H1 (cell line): ENCODE data around the gene MAP7. TPM values are rescaled to one million over a fixed set of nuclear protein-coding genes. Genes with fewer than 3 reads are reported as not detected.
"Not testable (repeated sequence)": the region's sequence is repeated elsewhere in the genome, so short reads cannot be mapped to it uniquely, and the experiment has no call there.

Experiments used
- CTCF ChIA-PET: fragments of 300-600 bp; sonication (Branson Sonifier 250); formaldehyde crosslinking; loops from one replicate; lab custom pipeline; 2021; ENCODE audit not compliant: partially characterized antibody; lab: Charles Lee
- POLR2A ChIA-PET: fragments of 300-600 bp; sonication (Branson Sonifier 250); formaldehyde crosslinking; loops from one replicate; lab custom pipeline; 2021; ENCODE audit warnings: inconsistent platforms; ENCODE audit not compliant: partially characterized antibody; lab: Charles Lee
- DNase-seq, 2 experiments: peaks; one replicate each; pipeline versions ENCODE4 v3.0.0 to v3.0.0-alpha.2; 2010 to 2022; ENCODE audit warnings: low spot score in 2 of 2, low read depth in 1 of 2, mixed read lengths in 1 of 2
- FAIRE-seq: peaks from 2 replicates; lab custom pipeline; 2011; peaks lifted over from hg19 to GRCh38; lab: Jason Lieb, UNC
- H2AFZ ChIP-seq: 2 replicates; pipeline ENCODE4 v1.8.1; 2012; ENCODE audit warnings: low read length, inconsistent platforms
- H2AK5ac ChIP-seq: 2 replicates; pipeline ENCODE4 v1.6.1; 2013; ENCODE audit warnings: low read depth, low read length
- H2BK120ac ChIP-seq: replicated peaks from 2 replicates; pipeline ENCODE3; 2013; ENCODE audit warnings: low read depth, low read length, inconsistent platforms
- H2BK12ac ChIP-seq: 2 replicates; pipeline ENCODE4 v1.6.1; 2013; ENCODE audit warnings: low read depth, low read length
- H2BK15ac ChIP-seq: 2 replicates; pipeline ENCODE4 v1.6.1; 2013; ENCODE audit warnings: low read length
- H2BK20ac ChIP-seq: 2 replicates; pipeline ENCODE4 v1.6.1; 2013; ENCODE audit warnings: low read length
- H2BK5ac ChIP-seq: 2 replicates; pipeline ENCODE4 v1.6.1; 2013; ENCODE audit warnings: low read depth, low read length
- H3K14ac ChIP-seq: 2 replicates; pipeline ENCODE4 v1.6.1; 2013; ENCODE audit warnings: inconsistent platforms; ENCODE audit not compliant: insufficient read length
- H3K18ac ChIP-seq: 2 replicates; pipeline ENCODE4 v1.6.1; 2013; ENCODE audit warnings: low read length; ENCODE audit errors: extremely low read depth
- H3K23ac ChIP-seq: 2 replicates; pipeline ENCODE4 v1.6.1; 2013; ENCODE audit warnings: inconsistent platforms; ENCODE audit not compliant: insufficient read length
- H3K23me2 ChIP-seq: 2 replicates; pipeline ENCODE4 v1.6.1; 2013; ENCODE audit warnings: low read depth, low read length
- H3K27ac ChIP-seq: 2 replicates; pipeline ENCODE4 v1.6.1; 2011; ENCODE audit warnings: low read depth, low read length, inconsistent platforms
- H3K27me3 ChIP-seq, 4 experiments: replicated peaks in 1 of 4; 1 replicate in 1 of 4; 2 replicates in 3 of 4; pipeline versions ENCODE4 v1.6.1 to v1.8.1; 2011 to 2013; ENCODE audit warnings: low read length in 3 of 4, mild to moderate bottlenecking in 3 of 4, inconsistent platforms in 2 of 4, mixed read lengths in 2 of 4, moderate library complexity in 1 of 4; ENCODE audit not compliant: control insufficient read depth in 3 of 4, insufficient read depth in 3 of 4; ENCODE audit errors: extremely low read depth in 1 of 4
- H3K36me3 ChIP-seq, 4 experiments: 2 replicates each; pipeline versions ENCODE4 v1.6.1 to v1.8.1; 2011 to 2013; ENCODE audit warnings: mild to moderate bottlenecking in 4 of 4, low read length in 3 of 4, moderate library complexity in 2 of 4, control low read depth in 1 of 4, inconsistent platforms in 1 of 4; ENCODE audit not compliant: insufficient read depth in 4 of 4, control insufficient read depth in 2 of 4
- H3K4ac ChIP-seq: replicated peaks from 2 replicates; pipeline ENCODE3; 2013; ENCODE audit warnings: low read length, low read depth, mixed read lengths, inconsistent platforms; ENCODE audit not compliant: insufficient read length
- H3K4me1 ChIP-seq, 4 experiments: replicated peaks in 1 of 4; 1 replicate in 1 of 4; 2 replicates in 3 of 4; pipeline versions ENCODE4 v1.6.1 to v1.8.1; 2011 to 2013; ENCODE audit warnings: low read length in 3 of 4, inconsistent platforms in 2 of 4, mixed read lengths in 1 of 4; ENCODE audit not compliant: insufficient read depth in 4 of 4, control insufficient read depth in 3 of 4
- H3K4me2 ChIP-seq, 2 experiments: 2 replicates each; pipeline versions ENCODE4 v1.6.1 to v1.8.1; 2011 to 2013; ENCODE audit warnings: low read depth in 2 of 2, low read length in 2 of 2, control low read depth in 1 of 2, inconsistent platforms in 1 of 2, mild to moderate bottlenecking in 1 of 2; ENCODE audit not compliant: insufficient read depth in 1 of 2
- H3K4me3 ChIP-seq, 4 experiments: fragments of 200-600, 300-600 bp in 1 of 4; sonication (generic), shearing (Covaris generic), sonication (Bioruptor Twin) in 1 of 4; 2 replicates each; pipeline versions ENCODE4 v1.5.1 to v1.8.1; 2011 to 2016; ENCODE audit warnings: low read length in 4 of 4, low read depth in 3 of 4, control low read depth in 2 of 4, inconsistent platforms in 2 of 4, mild to moderate bottlenecking in 2 of 4, mixed read lengths in 1 of 4, moderate library complexity in 1 of 4; ENCODE audit not compliant: insufficient read depth in 2 of 4; ENCODE audit errors: extremely low read depth in 1 of 4
- H3K56ac ChIP-seq: replicated peaks from 2 replicates; pipeline ENCODE3; 2013; ENCODE audit warnings: low read depth, mild to moderate bottlenecking, mixed read lengths, low read length, inconsistent platforms; ENCODE audit not compliant: insufficient read length
- H3K79me1 ChIP-seq: 2 replicates; pipeline ENCODE4 v1.6.1; 2013; ENCODE audit warnings: low read depth, low read length, control low read depth
- H3K79me2 ChIP-seq, 2 experiments: 2 replicates each; pipeline versions ENCODE4 v1.6.1 to v1.8.1; 2012 to 2013; ENCODE audit warnings: low read length in 2 of 2, mild to moderate bottlenecking in 2 of 2, inconsistent platforms in 1 of 2; ENCODE audit not compliant: insufficient read depth in 2 of 2, control insufficient read depth in 1 of 2
- H3K9ac ChIP-seq, 4 experiments: replicated peaks in 1 of 4; 1 replicate in 1 of 4; 2 replicates in 3 of 4; pipeline versions ENCODE4 v1.6.1 to v1.8.1; 2011 to 2013; ENCODE audit warnings: low read depth in 3 of 4, low read length in 3 of 4, control low read depth in 2 of 4, mild to moderate bottlenecking in 2 of 4, moderate library complexity in 2 of 4, inconsistent platforms in 1 of 4; ENCODE audit errors: extremely low read depth in 1 of 4
- H3K9me3 ChIP-seq, 2 experiments: 2 replicates each; pipeline versions ENCODE4 v1.6.1 to v1.8.1; 2012 to 2013; ENCODE audit warnings: mild to moderate bottlenecking in 2 of 2, moderate library complexity in 2 of 2, control low read depth in 1 of 2, inconsistent platforms in 1 of 2, low read depth in 1 of 2, low read length in 1 of 2, mixed read lengths in 1 of 2; ENCODE audit not compliant: insufficient read depth in 2 of 2
- H4K20me1 ChIP-seq, 2 experiments: replicated peaks in 1 of 2; 2 replicates each; pipeline versions ENCODE3 to v1.8.1; 2011 to 2013; ENCODE audit warnings: inconsistent platforms in 2 of 2, low read length in 2 of 2, mild to moderate bottlenecking in 1 of 2; ENCODE audit not compliant: insufficient read depth in 2 of 2, control insufficient read depth in 1 of 2
- H4K5ac ChIP-seq: 2 replicates; pipeline ENCODE4 v1.6.1; 2013; ENCODE audit warnings: low read length, low read depth, mixed read lengths, inconsistent platforms; ENCODE audit not compliant: insufficient read length
- H4K8ac ChIP-seq: 2 replicates; pipeline ENCODE4 v1.8.0; 2013; ENCODE audit warnings: mild to moderate bottlenecking, moderate library complexity, low read length, inconsistent platforms; ENCODE audit not compliant: insufficient read depth; ENCODE audit errors: extremely low read depth
- H4K91ac ChIP-seq: replicated peaks from 2 replicates; pipeline ENCODE3; 2013; ENCODE audit warnings: low read length, mixed read lengths, inconsistent platforms; ENCODE audit not compliant: insufficient read length
- WGBS, 2 experiments: shearing (Covaris generic) in 1 of 2; methylation state at CpG; one replicate each; pipeline versions ENCODE4 v1.1.6 to v1.1.7; 2013 to 2015; ENCODE audit warnings: low lambda C conversion rate in 2 of 2, mixed read lengths in 2 of 2, inconsistent platforms in 1 of 2, low coverage in 1 of 2, missing lambda C conversion rate in 1 of 2; ENCODE audit not compliant: insufficient replicate concordance in 2 of 2, insufficient coverage in 1 of 2, insufficient read length in 1 of 2; ENCODE audit errors: extremely low coverage in 1 of 2, missing lambda C conversion rate in 1 of 2; 5-methylcytosine and 5-hydroxymethylcytosine counted together
- polyA plus RNA-seq, 7 experiments: library from polyadenylated mRNA; depleted of rRNA in 3 of 7; stranded (reverse) in 5 of 7; unstranded in 2 of 7; fragments of >200 nt in 5 of 7; fragments of 200-250 nt in 2 of 7; gene quantifications; 1 replicate in 5 of 7; 2 replicates in 1 of 7; 4 replicates in 1 of 7; pipeline versions ENCODE4 v1.2.1 to v1.2.3, GENCODE V29; 2011 to 2013; ENCODE audit warnings: missing spikeins in 2 of 7, mixed read lengths in 2 of 7
- total RNA-seq: library from RNA; stranded (reverse); fragmentation: NEBNext Ultra II Directional; extraction: Animal tissue kit (Norgen Biotek cat#: 25700); gene quantifications from 2 replicates; pipeline ENCODE4 v1.2.1, GENCODE V29; 2021

The MAP7 gene
- total and polyA plus RNA-seq, 2 of the 8 experiments (the other 6 are each of a cell fraction or from before 2014, with no cell fraction given) = 13.5 to 66.9 TPM

DNA sequence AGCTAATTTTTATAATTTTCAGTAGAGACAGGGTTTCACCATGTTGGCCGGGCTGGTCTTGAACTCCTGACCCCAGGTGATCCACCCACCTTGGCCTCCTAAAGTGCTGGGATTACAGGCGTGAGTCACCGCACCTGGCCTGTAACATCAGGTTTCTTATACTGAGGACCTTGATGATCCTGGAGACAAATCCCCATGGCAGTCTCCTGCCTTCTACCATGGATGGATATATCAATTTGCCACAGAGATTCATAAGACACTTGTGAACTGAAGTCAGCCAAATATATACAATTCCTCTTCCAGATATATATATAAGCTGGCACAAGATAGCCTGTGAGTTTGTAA is 60.6 kb downstream of the MAP7 start:
- FAIRE-seq, H3K36me3 ChIP-seq, H2BK20ac ChIP-seq, H3K27ac ChIP-seq, H2BK12ac ChIP-seq, H3K4ac ChIP-seq, H3K9ac ChIP-seq, DNase-seq, H2BK120ac ChIP-seq, H2AK5ac ChIP-seq, H4K20me1 ChIP-seq, H3K4me2 ChIP-seq, H3K4me1 ChIP-seq, H2BK5ac ChIP-seq, H3K4me3 ChIP-seq, H4K91ac ChIP-seq, H3K27me3 ChIP-seq, H3K56ac ChIP-seq, H3K9me3 ChIP-seq, H2BK15ac ChIP-seq, H3K79me1 ChIP-seq, H3K14ac ChIP-seq, H3K18ac ChIP-seq, H3K23me2 ChIP-seq, H3K23ac ChIP-seq, H2AFZ ChIP-seq, H4K8ac ChIP-seq, POLR2A ChIA-PET, H4K5ac ChIP-seq: not testable (repeated sequence)
- CTCF ChIA-PET = interaction anchor here (1.2 to 1.3 kb wide), 2 partner anchors 13 to 37 kb away, joined by 4 to 5 read pairs; no protein-coding TSS in a partner anchor
- WGBS, 2 experiments = 93% methylated on average over 3 of the region's 3 CpGs; no CpG with 5 or more reads in 1 of the 2 experiments
- peaks cover 0 to 82% of the 10 kb centered on the region in 2 experiments; a peak in 2 of 4 replicates for H3K79me2 ChIP-seq
